ENCODE data around the gene TNFRSF1A.

Gene TNFRSF1A

DNA sequence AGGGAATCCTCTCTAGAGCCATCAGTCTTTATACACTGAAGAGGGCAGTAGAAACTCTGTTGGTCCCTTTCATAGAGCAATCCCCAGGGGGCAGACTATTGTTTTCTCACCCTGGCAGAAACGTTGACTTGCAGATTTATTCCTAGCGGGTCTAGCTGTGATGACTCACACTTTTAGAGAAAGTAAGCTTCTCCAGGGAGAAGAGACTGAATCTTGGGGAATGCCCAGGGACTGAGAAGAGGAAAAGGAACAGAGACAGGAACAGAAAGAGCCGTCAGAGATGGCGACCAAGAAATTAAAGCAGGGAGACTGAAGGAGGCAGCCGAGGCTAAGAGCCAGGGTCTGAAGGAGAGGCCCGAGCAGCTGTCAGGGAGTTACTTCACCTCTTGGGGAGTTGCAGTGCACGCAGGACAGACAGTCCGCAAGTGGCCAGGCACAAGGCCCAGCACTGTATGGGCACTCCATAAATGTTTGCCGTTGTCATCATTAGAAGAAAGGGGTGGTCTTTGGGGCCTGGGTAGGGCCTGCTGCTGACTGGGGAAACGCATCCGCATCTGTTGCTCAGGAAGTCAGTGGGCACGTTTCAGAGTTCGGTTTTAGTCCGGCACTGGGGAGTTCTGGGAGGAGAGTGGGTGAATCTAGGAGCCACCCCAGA lies 18.4 kb downstream of the TNFRSF1A start:
- DNase-seq, result peak; percentile 88

DNA sequence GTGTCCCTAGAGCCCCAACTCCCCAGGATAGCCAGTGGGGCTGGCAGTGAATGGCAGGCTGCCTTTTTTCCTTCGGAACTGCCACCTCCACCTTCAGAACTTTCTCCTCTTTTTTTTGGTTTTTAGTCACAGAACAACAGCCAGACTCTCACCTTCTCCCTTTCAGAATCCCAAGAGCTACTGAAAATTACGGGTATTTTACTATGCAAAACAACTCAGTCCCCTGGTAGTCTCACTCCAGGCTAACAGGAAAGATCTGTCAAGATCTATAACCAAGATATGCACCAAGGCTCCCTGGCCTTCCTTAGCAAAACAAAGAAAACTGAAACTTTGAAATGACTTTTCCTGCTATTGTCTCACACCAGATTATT lies 18.9 kb downstream of the TNFRSF1A start:
- DNase-seq, result no peak

- DNase-seq, result peak; percentile 42
These were observed 19.5 kb downstream of the TNFRSF1A start for GRCh38 chr12:6322352-6322751.

GRCh38 chr12:6321905-6322304 lies 20.0 kb downstream of the TNFRSF1A start:
- DNase-seq, result no peak

DNA sequence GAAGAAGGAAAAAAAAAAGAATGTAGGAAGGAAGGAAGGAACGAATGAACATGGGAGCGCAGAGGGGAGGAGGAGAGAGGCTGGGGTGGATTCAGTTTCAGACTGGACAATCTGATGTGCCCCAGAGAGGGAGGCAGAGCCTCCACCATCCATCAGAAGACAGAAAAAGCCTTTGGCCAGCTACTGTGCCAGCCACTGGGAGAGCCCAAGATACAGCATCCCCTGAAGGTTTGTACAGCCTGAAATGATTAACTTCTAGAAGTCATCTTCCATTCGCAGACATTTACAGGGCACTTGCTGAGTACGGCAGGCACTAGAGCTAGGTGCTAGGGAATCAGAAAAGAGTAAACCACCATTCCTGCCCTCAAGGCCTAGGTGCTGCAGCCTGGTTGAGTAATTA lies 22.4 kb downstream of the TNFRSF1A start:
- no peak for DNase-seq

DNA sequence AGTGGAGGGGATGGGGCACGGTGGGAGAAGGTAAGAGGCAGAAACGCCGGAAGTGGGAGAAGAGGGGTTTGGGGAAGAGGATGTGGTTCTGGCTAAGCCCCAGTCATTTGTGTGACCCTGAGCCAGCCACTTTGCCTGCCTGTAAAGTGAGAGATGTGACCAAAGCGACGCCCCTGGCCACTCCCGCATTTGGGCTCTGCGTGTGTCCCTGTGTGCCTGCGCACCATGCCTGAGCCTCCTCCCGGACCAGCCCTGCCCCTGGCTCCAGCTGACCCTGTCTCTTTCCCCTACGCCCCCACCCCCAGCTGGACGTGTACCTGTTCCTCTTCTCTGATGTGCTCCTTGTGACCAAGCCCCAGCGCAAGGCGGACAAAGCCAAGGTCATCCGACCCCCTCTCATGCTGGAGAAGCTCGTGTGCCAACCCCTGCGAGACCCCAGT lies 23.4 kb downstream of the TNFRSF1A start:
- DNase-seq, result no peak

DNA sequence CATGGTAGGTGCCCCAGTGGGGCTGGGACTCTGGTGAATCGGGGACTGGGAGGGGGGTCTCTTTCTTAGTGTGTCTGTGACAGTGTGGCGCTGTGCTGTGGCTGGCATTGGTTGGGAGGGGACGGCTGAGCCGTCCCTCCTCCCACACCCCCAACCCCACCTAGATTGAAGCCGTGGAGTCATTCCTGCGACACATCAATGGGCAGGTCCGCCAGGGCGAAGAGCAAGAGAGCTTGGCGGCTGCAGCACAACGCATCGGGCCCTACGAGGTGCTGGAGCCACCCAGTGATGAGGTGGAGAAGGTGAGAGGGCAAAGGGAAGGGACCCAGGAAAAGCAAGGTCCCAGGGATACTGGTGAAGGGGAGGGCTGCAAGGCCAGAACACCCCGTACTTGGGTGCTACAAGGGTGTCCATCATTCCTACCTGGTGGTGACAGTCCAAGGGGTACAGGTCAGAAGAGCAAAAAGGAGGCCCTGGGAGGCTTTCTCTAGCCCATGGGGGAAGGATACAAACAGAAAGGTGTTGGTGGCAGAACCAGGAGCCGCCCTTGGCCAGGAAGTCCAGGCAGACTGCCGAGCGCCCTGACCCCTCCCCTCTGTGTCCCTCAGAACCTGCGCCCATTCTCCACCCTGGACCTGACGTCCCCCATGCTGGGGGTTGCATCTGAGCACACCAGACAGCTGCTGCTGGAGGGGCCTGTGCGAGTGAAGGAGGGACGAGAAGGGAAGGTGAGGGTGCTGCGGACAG lies 24.0 kb downstream of the TNFRSF1A start:
- no peak for DNase-seq

GRCh38 chr12:6316921-6317692 lies 24.8 kb downstream of the TNFRSF1A start:
- no peak for DNase-seq

- DNase-seq, result no peak
These were observed 25.9 kb downstream of the TNFRSF1A start for GRCh38 chr12:6315704-6316597.

DNA sequence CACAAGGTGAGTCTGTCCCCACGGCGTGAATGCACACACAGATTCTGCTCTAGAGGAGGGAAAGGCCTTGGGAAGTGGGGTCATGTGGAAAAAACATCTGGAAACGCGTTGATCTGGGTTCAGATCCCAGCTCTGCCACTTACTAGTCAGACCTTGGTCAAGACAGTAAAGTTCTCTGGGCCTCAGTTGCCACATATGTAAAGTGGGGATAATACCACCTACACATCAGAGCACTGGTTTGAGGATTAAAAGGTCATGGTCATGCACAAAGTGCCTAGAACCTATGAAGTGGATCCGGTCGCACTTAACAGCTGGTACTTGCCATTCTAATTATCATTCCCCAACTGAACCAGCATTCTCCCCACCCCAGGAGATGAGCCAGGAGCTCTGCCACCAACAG lies 26.7 kb downstream of the TNFRSF1A start:
- no peak for DNase-seq

GRCh38 chr12:6314776-6315175 lies 27.1 kb downstream of the TNFRSF1A start:
- DNase-seq, result no peak

DNA sequence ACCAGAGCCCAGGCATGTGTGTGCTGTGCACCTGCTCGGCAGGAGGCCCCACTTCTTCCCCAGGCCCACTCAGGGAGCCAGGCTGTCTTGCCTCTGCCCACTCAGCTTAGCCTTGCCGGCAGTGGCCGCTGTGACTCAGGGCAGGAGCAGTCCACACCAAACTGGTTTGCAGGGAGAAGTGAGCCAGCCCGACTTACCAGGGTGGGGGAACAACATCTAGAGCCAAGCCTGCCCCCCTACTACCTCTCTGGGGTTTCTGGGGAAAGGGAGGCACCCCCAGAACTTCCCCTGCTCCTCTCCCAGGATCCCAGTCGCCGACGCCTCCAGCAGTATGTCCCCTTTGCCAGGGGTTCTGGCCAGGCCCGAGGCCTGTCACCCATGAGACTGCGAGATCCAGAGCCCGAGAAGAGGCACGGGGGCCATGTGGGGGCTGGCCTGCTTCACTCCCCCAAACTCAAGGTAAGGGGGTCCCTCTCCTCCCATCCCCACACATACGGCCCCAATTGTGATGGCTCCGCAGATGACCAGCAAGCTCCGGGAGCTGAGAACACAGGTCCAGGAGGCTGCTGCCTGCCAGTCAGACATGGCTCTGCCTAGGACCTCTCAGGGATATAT lies 28.4 kb downstream of the TNFRSF1A start:
- no peak for DNase-seq

DNA sequence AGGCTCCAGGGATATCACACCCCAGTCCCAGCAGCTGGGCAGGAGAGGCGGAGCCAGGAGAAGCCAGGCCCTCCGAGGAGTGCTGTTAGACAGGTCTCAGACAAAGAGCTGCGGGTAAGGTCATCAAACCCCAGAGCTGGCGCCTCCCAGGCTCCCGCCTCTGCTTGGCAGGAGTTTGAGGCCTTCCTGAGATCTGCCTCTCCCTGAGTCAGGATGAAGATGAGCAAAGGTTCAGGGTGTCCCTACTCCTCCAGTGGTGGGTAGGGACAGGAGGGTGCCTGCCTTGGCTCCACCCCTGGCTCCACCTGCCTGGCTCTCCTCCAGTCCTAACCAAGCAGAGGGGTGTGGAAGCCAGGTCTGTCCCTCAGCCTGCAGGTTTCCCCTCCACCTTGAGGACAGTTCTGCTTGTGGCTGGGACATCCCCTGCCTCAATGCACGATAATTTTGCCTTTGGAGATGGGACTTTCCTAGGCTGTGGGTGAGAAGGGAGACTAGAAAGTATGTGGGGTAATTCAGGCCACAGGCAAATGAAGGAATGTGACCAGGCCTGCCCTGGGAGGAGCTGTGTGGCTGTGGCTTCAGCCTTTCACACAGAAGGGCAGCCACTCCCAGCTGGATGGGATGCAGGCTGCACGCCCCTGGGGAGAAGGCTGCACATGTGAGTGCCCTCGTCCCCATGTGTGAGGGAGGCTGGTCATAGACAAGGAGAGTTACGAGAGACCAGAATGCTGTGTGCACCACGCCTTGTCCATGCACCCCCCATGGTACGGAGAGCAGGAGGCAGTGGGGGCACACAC lies 29.1 kb downstream of the TNFRSF1A start:
- DNase-seq, result no peak

DNA sequence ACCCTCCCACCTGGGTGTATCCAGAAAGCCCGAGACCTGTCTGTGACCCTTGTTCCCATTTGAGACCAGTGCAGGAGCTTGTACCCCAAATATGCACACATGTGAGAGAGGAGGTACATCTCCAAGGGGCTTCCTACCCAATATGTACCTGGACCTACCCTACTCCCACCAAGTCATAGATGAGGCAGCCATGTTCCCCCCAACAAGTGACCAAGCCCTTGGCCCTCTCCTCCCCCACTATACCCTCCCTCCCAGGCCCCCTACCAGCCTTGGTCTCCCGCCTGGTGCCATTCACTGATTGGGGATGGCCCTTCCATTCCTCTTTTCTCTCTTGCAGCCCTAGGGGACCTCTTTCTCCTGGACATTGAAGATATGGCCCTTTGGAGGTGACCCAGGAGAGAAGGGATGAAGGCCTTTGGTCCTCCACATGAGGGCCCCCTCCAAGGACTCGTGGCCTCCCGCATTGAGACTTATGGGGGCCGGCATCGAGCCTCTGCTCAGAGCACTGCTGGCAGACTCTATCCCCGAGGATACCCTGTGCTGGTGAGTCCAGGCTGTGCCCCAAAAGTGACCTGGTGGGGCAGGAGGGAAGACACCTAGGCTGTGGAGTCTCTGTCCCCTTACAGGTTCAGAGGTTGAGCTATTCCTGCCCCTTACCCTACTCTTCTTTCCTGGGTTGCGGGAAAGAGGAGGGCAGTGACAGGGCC lies 29.9 kb downstream of the TNFRSF1A start:
- no peak for DNase-seq

DNA sequence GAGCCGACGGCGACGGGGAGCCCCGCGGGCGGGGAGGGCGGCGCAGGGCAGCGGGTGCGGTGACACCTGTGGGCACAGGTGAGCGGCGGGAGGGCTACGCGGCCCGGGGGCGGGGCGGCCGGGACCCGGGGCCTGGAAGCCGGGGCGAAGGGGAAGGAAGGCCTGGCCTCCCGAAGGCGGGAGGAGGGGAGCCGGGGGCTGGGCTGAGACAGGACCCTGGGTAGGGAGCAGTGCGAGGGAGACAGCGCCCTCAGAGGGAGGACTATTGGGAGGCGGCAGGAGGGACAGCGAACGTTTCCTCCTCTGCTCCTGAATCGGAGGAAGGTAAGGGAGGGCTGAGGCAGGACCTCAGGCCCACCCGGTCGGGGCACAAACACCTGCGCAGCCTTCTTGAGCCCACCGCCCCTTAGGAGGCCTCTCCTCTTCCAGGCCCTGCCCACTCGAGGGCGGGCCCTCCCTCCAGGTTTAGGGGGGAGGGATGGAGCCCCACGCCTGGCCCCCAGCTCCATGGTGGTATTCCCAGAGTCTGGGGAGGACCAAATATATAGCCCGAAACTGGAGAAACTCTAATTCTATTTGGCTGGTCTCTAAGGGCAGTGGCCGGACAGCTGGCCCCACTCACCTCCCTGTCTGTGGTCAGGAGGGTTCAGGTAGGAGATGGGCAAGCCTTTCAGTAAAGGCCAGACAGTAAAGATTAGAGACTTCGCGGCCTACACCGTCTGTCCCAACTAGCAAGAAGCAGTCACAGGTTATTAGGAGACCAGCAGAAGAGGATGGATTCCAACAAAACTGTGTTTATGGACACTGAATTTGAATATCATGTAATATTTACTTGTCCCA lies 30.9 kb downstream of the TNFRSF1A start:
- DNase-seq, result no peak

- no peak for DNase-seq
These were observed 34.3 kb downstream of the TNFRSF1A start for GRCh38 chr12:6307529-6307928.

DNA sequence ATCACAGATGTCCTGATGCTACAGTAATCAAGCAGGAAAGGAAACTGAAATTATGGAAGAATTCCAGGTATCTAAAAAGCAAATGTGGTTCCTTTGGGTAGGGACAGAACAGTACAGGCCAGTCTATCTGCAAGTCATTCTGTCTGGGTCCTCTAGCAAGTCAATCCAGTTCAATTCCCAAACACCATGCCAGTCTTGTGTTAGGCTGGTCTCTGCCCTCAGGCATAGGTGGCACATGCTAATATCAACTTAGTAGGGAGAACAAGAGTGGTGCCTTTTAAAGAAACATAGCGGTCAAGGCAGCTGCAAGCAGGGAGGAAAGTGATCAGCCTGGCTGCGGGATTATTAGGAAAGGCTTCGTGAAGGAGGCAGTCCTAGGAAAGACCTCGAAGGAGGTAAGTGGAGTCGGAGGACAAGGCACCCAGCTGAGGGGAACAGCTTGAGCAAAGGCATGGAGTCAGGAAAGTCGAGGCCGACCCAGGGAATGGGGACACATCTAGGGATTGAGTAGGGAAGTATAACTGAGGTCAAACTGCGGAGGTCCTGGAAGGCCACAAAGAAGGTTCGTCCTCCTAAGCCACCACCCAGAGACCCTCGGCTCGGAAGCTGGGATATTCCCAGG lies 35.2 kb downstream of the TNFRSF1A start:
- no peak for DNase-seq

DNA sequence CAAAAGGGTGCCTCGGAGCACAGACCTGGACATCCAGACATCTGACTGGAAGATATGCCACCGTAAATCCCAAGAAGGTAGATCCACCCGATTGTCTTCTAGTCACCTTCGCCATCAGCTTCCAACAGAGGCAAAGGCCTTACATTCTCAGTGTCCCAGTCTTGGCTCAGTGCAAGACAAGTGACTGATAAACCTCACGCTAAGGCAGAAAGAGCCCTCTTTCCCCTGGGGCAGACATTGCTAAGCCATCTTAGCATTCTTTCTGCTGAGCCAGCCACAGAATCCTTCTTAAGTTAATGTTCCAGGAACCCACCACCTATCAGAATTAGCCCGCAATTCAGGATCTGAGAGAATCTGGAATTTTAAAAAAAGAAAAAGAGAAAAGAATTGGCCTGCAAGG lies 35.7 kb downstream of the TNFRSF1A start:
- DNase-seq, result no peak

- DNase-seq, result no peak
These were observed 38.8 kb downstream of the TNFRSF1A start for GRCh38 chr12:6303071-6303470.
